SK-N-SH treated with all-trans-retinoic acid at 6 μM for 48 hours (cell line): ENCODE results near the gene F3.

ENCODE experiments used
- ATAC-seq: fragments of 200-7000 bp; cut with Tn5 transposase; 3 replicates; pipeline ENCODE4 v1.9.1; 2020; ENCODE audit warnings: mild to moderate bottlenecking, moderate library complexity
- ARNTL ChIP-seq: fragments of 450-650 bp; formaldehyde crosslinking; IDR thresholded peaks from 2 replicates; pipeline ENCODE4 v1.5.0; 2020; ENCODE audit warnings: low read depth, mild to moderate bottlenecking, moderate library complexity, borderline replicate concordance
- BACH2 ChIP-seq: fragments of 250-450 bp; sonication (Bioruptor Pico); IDR thresholded peaks from 2 replicates; pipeline ENCODE4 v1.9.0; 2021; ENCODE audit warnings: mild to moderate bottlenecking, borderline replicate concordance
- CREB5 ChIP-seq: fragments of 250-450 bp; sonication (Bioruptor Pico); IDR thresholded peaks from 2 replicates; pipeline ENCODE4 v1.5.1; 2020; ENCODE audit warnings: low read depth, mild to moderate bottlenecking, moderate library complexity
- CSDC2 ChIP-seq: fragments of 250-450 bp; sonication (Bioruptor Pico); IDR thresholded peaks from 2 replicates; pipeline ENCODE4 v1.5.0; 2020; ENCODE audit warnings: mild to moderate bottlenecking, moderate library complexity
- CSRNP3 ChIP-seq: fragments of 250-450 bp; sonication (Bioruptor Pico); IDR thresholded peaks from 2 replicates; pipeline ENCODE4 v1.5.1; 2021; ENCODE audit warnings: mild to moderate bottlenecking, moderate library complexity
- ESRRG ChIP-seq: fragments of 250-450 bp; sonication (Bioruptor Pico); IDR thresholded peaks from 2 replicates; pipeline ENCODE4 v1.6.1; 2021; ENCODE audit warnings: mild to moderate bottlenecking
- GLIS3 ChIP-seq: fragments of 250-450 bp; sonication (Bioruptor Pico); IDR thresholded peaks from 2 replicates; pipeline ENCODE4 v1.5.0; 2020; ENCODE audit warnings: mild to moderate bottlenecking, moderate library complexity
- ISL1 ChIP-seq: fragments of 250-450 bp; sonication (Bioruptor Pico); IDR thresholded peaks from 2 replicates; pipeline ENCODE4 v2.1.2; 2022; ENCODE audit warnings: mild to moderate bottlenecking, moderate library complexity
- OSR1 ChIP-seq: fragments of 250-450 bp; sonication (Bioruptor Pico); IDR thresholded peaks from 2 replicates; pipeline ENCODE4 v1.8.0; 2022; ENCODE audit warnings: moderate library complexity, mild to moderate bottlenecking, inconsistent platforms
- PATZ1 ChIP-seq: fragments of 250-450 bp; sonication (Bioruptor Pico); IDR thresholded peaks from 2 replicates; pipeline ENCODE4 v1.8.0; 2020; ENCODE audit warnings: mild to moderate bottlenecking, moderate library complexity, borderline replicate concordance
- POU6F1 ChIP-seq: fragments of 250-450 bp; sonication (Bioruptor Pico); IDR thresholded peaks from 2 replicates; pipeline ENCODE4 v1.8.0; 2021; ENCODE audit warnings: low read depth, mild to moderate bottlenecking, moderate library complexity, borderline replicate concordance
- PPARA ChIP-seq: fragments of 250-450 bp; sonication (Bioruptor Pico); IDR thresholded peaks from 2 replicates; pipeline ENCODE4 v1.5.0; 2020; ENCODE audit warnings: mild to moderate bottlenecking, borderline replicate concordance
- SNAI2 ChIP-seq: fragments of 250-450 bp; sonication (Bioruptor Pico); IDR thresholded peaks from 2 replicates; pipeline ENCODE4 v1.5.0; 2020; ENCODE audit warnings: mild to moderate bottlenecking, moderate library complexity
- TCF4 ChIP-seq: fragments of 250-450 bp; sonication (Bioruptor Pico); IDR thresholded peaks from 2 replicates; pipeline ENCODE4 v1.8.0; 2021; ENCODE audit warnings: mild to moderate bottlenecking, moderate library complexity, borderline replicate concordance
- TOX ChIP-seq: fragments of 250-450 bp; sonication (Bioruptor Pico); IDR thresholded peaks from 2 replicates; pipeline ENCODE4 v1.8.0; 2021; ENCODE audit warnings: mild to moderate bottlenecking, moderate library complexity, borderline replicate concordance
- TSHZ2 ChIP-seq: fragments of 250-450 bp; sonication (Bioruptor Pico); IDR thresholded peaks from 2 replicates; pipeline ENCODE4 v1.5.0; 2020; ENCODE audit warnings: mild to moderate bottlenecking, moderate library complexity
- ZC3H10 ChIP-seq: fragments of 250-450 bp; sonication (Bioruptor Pico); IDR thresholded peaks from 2 replicates; pipeline ENCODE4 v1.5.1; 2021; ENCODE audit warnings: mild to moderate bottlenecking, moderate library complexity
- ZFP3 ChIP-seq: fragments of 250-450 bp; sonication (Bioruptor Pico); IDR thresholded peaks from 2 replicates; pipeline ENCODE4 v1.5.0; 2020; ENCODE audit warnings: mild to moderate bottlenecking, moderate library complexity
- ZFP30 ChIP-seq: fragments of 450-650 bp; formaldehyde crosslinking; IDR thresholded peaks from 2 replicates; pipeline ENCODE4 v1.5.0; 2022; ENCODE audit warnings: mild to moderate bottlenecking, moderate library complexity
- ZNF565 ChIP-seq: fragments of 450-650 bp; formaldehyde crosslinking; conservative IDR thresholded peaks from 2 replicates; pipeline ENCODE4 v1.5.0; 2020; ENCODE audit warnings: low read depth, mild to moderate bottlenecking, moderate library complexity
- ZNF70 ChIP-seq: fragments of 450-650 bp; formaldehyde crosslinking; IDR thresholded peaks from 2 replicates; pipeline ENCODE4 v1.5.0; 2020; ENCODE audit warnings: mild to moderate bottlenecking, moderate library complexity
- ZNF8 ChIP-seq: fragments of 450-650 bp; formaldehyde crosslinking; IDR thresholded peaks from 2 replicates; pipeline ENCODE4 v1.5.0; 2020; ENCODE audit warnings: mild to moderate bottlenecking, moderate library complexity

Gene F3

GRCh38 chr1:94481473-94481933 is 60.1 kb downstream of the F3 start:
- peak; percentile 99 for ATAC-seq
- TF ChIP-seq TSHZ2 (CRISPR knock-in tag), result no peak
- TF ChIP-seq PPARA (CRISPR knock-in tag), result no peak
- no peak for TF ChIP-seq TOX
- TF ChIP-seq ISL1 (CRISPR knock-in tag), result no peak
- no peak for TF ChIP-seq POU6F1
- no peak for TF ChIP-seq ZFP3 (CRISPR knock-in tag)
- TF ChIP-seq PATZ1 (CRISPR knock-in tag), result no peak
- TF ChIP-seq ZNF565, result no peak
- no peak for TF ChIP-seq CSRNP3 (CRISPR knock-in tag)
- TF ChIP-seq OSR1 (CRISPR knock-in tag), result no peak
- TF ChIP-seq ZNF70 (CRISPR knock-in tag), result no peak
- no peak for TF ChIP-seq BACH2 (CRISPR knock-in tag)
- TF ChIP-seq TCF4 (CRISPR knock-in tag), result no peak
- no peak for TF ChIP-seq CSDC2 (CRISPR knock-in tag)
- TF ChIP-seq ESRRG (CRISPR knock-in tag), result no peak
- TF ChIP-seq ZNF8 (CRISPR knock-in tag), result no peak
- TF ChIP-seq GLIS3 (CRISPR knock-in tag), result no peak
- no peak for TF ChIP-seq ARNTL (CRISPR knock-in tag)

- ATAC-seq, result no peak
- TF ChIP-seq CSDC2 (CRISPR knock-in tag) (no peak), ZNF70 (CRISPR knock-in tag) (no peak), CREB5 (no peak), PPARA (CRISPR knock-in tag) (no peak), PATZ1 (CRISPR knock-in tag) (no peak), SNAI2 (no peak), ESRRG (CRISPR knock-in tag) (no peak), POU6F1 (no peak), ARNTL (CRISPR knock-in tag) (no peak), CSRNP3 (CRISPR knock-in tag) (no peak), ZFP30 (CRISPR knock-in tag) (no peak), TCF4 (CRISPR knock-in tag) (no peak), TSHZ2 (CRISPR knock-in tag) (no peak), ZC3H10 (CRISPR knock-in tag) (no peak)
Observed at GRCh38 chr1:94479682-94480081, 61.9 kb downstream of the F3 start.
